Mesenchymal stem cell (in vitro differentiated cells and primary cell): ENCODE data around the gene SNX27.

Experiments
- DNase-seq: peaks from one replicate; pipeline ENCODE4 v3.0.0-alpha.2; 2013
- H2AFZ ChIP-seq: one replicate; pipeline ENCODE4 v1.6.1; 2013; ENCODE audit warnings: low read depth, mild to moderate bottlenecking, control low read depth, inconsistent platforms, low read length, moderate library complexity
- H2AK5ac ChIP-seq: 2 replicates; pipeline ENCODE4 v1.6.1; 2013; ENCODE audit warnings: low read length, moderate library complexity, mild to moderate bottlenecking, inconsistent platforms; ENCODE audit not compliant: severe bottlenecking
- H2BK120ac ChIP-seq: one replicate; pipeline ENCODE4 v1.6.1; 2013; ENCODE audit warnings: low read depth, mild to moderate bottlenecking, inconsistent platforms, low read length, moderate library complexity
- H2BK12ac ChIP-seq, 2 experiments: one replicate each; pipeline ENCODE4 v1.6.1; 2013; ENCODE audit warnings: inconsistent platforms in 2 of 2, low read length in 2 of 2, mild to moderate bottlenecking in 2 of 2, moderate library complexity in 2 of 2, control low read depth in 1 of 2
- H2BK15ac ChIP-seq: one replicate; pipeline ENCODE4 v1.6.1; 2013; ENCODE audit warnings: mild to moderate bottlenecking, low read depth, inconsistent platforms; ENCODE audit not compliant: poor library complexity, severe bottlenecking
- H2BK5ac ChIP-seq: 2 replicates; pipeline ENCODE4 v1.6.1; 2013; ENCODE audit warnings: low read depth, mild to moderate bottlenecking, low read length, control low read depth, inconsistent platforms; ENCODE audit not compliant: poor library complexity, severe bottlenecking
- H3K14ac ChIP-seq, 2 experiments: one replicate each; pipeline ENCODE4 v1.6.1; 2013; ENCODE audit warnings: inconsistent platforms in 2 of 2, low read length in 2 of 2, control low read depth in 1 of 2, mild to moderate bottlenecking in 1 of 2, moderate library complexity in 1 of 2
- H3K18ac ChIP-seq, 2 experiments: one replicate each; pipeline ENCODE4 v1.6.1; 2013; ENCODE audit warnings: inconsistent platforms in 2 of 2, low read length in 2 of 2, control low read depth in 1 of 2, low read depth in 1 of 2, mild to moderate bottlenecking in 1 of 2
- H3K23ac ChIP-seq, 2 experiments: one replicate each; pipeline ENCODE4 v1.6.1; 2013; ENCODE audit warnings: inconsistent platforms in 2 of 2, low read length in 2 of 2, mild to moderate bottlenecking in 2 of 2, moderate library complexity in 2 of 2, control low read depth in 1 of 2
- H3K27ac ChIP-seq: 2 replicates; pipeline ENCODE4 v1.5.1; 2013; ENCODE audit warnings: mild to moderate bottlenecking, moderate library complexity, low read length, control low read depth, inconsistent platforms; ENCODE audit not compliant: poor library complexity, severe bottlenecking
- H3K27me3 ChIP-seq, 2 experiments: 2 replicates each; pipeline versions ENCODE4 v1.6.1 to v1.7.0; 2013; ENCODE audit warnings: low read length in 2 of 2, mild to moderate bottlenecking in 2 of 2, moderate library complexity in 2 of 2, control low read depth in 1 of 2, inconsistent platforms in 1 of 2; ENCODE audit not compliant: control insufficient read depth in 1 of 2, insufficient read depth in 1 of 2
- H3K36me3 ChIP-seq, 2 experiments: 2 replicates each; pipeline versions ENCODE4 v1.6.1 to v1.7.0; 2013; ENCODE audit warnings: low read length in 2 of 2, control low read depth in 1 of 2, inconsistent platforms in 1 of 2, low read depth in 1 of 2, mild to moderate bottlenecking in 1 of 2; ENCODE audit not compliant: insufficient read depth in 2 of 2, control insufficient read depth in 1 of 2
- H3K4ac ChIP-seq, 2 experiments: one replicate each; pipeline ENCODE4 v1.6.1; 2013; ENCODE audit warnings: inconsistent platforms in 2 of 2, low read length in 2 of 2, mild to moderate bottlenecking in 2 of 2, moderate library complexity in 2 of 2, control low read depth in 1 of 2, low read depth in 1 of 2
- H3K4me1 ChIP-seq: 2 replicates; pipeline ENCODE4 v1.6.1; 2013; ENCODE audit warnings: low read depth, low read length, control low read depth; ENCODE audit not compliant: control insufficient read depth, insufficient read depth
- H3K4me2 ChIP-seq: 2 replicates; pipeline ENCODE4 v1.6.1; 2013; ENCODE audit warnings: low read length, mild to moderate bottlenecking, inconsistent platforms; ENCODE audit not compliant: poor library complexity, severe bottlenecking
- H3K4me3 ChIP-seq, 2 experiments: 2 replicates each; pipeline versions ENCODE4 v1.5.1 to v1.7.0; 2013; ENCODE audit warnings: low read length in 2 of 2, mild to moderate bottlenecking in 2 of 2, control low read depth in 1 of 2, low read depth in 1 of 2; ENCODE audit not compliant: insufficient read depth in 1 of 2
- H3K79me1 ChIP-seq: replicated peaks from 2 replicates; pipeline ENCODE4 v1.6.1; 2013; ENCODE audit warnings: mild to moderate bottlenecking, control low read depth, low read length, inconsistent platforms; ENCODE audit not compliant: poor library complexity, severe bottlenecking
- H3K9ac ChIP-seq: 2 replicates; pipeline ENCODE4 v1.7.0; 2013; ENCODE audit warnings: mild to moderate bottlenecking, low read length, moderate library complexity
- H3K9me3 ChIP-seq: 2 replicates; pipeline ENCODE4 v1.7.0; 2013; ENCODE audit warnings: mild to moderate bottlenecking, low read length; ENCODE audit not compliant: control insufficient read depth
- H4K8ac ChIP-seq: one replicate; pipeline ENCODE4 v1.6.1; 2013; ENCODE audit warnings: inconsistent platforms, mild to moderate bottlenecking, low read length, moderate library complexity
- H4K91ac ChIP-seq: one replicate; pipeline ENCODE4 v1.6.1; 2013; ENCODE audit warnings: mild to moderate bottlenecking, low read length, inconsistent platforms
- WGBS: methylation state at CpG from one replicate; pipeline ENCODE4 v1.1.7; 2013; ENCODE audit warnings: mixed read lengths; 5-methylcytosine and 5-hydroxymethylcytosine counted together

SNX27 gene

DNA sequence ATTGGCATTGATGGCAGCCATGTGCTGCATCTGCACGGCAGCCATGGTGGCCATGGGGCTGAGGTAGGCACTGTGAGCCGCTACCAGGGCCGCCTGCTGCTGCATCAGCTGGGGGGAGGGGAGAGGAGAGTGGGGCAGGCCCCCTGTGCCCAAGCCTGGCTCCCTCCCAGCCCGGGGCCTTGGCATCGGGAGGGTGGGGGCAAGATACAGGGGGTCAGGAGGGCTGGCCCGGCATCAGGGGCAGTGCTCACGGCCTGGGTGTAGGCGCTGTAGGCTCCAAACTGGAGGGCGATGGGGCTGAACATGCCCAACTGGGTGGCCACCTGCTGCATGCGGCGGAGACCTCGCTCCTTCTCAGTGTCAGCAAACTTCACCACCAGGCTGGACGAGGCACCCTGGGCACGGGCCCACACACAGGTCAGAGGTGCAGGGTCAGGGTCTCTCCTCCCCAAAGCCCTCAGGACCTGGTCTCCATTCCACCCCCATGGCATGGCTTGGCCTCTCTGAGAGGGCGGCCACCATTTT is 95.8 kb downstream of the SNX27 start:
- WGBS, result 92% methylated on average over 14 of the region's 15 CpGs
- Histone ChIP-seq H3K79me1 (no peaks in the 10 kb centered on the region), H2BK12ac (no peak overlapping the region), H3K9me3 (no peaks in the 10 kb centered on the region), H3K9ac (no peak overlapping the region), H3K14ac (no peak overlapping the region), H4K8ac (no peak overlapping the region), H3K4me3 (no peak overlapping the region), H3K4me1 (peaks cover 2% of the 10 kb centered on the region), H2BK120ac (no peak overlapping the region), H3K23ac (no peak overlapping the region), H3K4ac (no peak overlapping the region), H3K18ac (no peak overlapping the region), H2BK5ac (no peak overlapping the region), H3K36me3 (peaks cover 0 to 4% of the 10 kb centered on the region in 2 experiments), H3K27me3 (peaks cover 16 to 47% of the 10 kb centered on the region in 2 experiments), H2BK15ac (no peak overlapping the region), H4K91ac (no peak overlapping the region), H3K4me2 (no peak overlapping the region), H2AK5ac (no peak overlapping the region), H3K27ac (no peak overlapping the region), H2AFZ (no peak overlapping the region)
- DNase-seq, result no peak

DNA sequence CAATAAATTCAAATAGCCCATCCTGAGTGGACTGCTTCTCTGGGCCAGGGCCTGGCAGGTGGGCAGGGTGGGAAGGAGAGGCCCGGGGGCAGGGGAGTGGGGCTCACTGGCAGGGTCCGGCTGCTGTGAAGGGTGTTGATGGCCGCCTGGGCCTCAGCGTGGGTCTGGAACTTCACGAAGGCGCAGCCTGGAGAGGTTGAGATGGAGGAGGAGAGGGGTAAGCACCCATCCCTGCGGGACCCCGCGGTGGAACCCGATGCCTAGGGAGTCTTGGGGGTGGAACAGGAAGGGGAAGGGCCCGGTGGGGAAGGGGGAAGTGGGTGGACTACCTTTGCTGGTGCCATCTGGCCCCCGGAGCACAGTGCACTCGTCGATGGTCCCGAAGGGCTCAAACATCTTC is 97.0 kb downstream of the SNX27 start:
- no peak overlapping the region for H2BK5ac ChIP-seq
- no peak overlapping the region for H3K23ac ChIP-seq
- no peak overlapping the region for H4K8ac ChIP-seq
- H3K9ac ChIP-seq, result no peak overlapping the region
- no peak overlapping the region for H3K27ac ChIP-seq
- H3K79me1 ChIP-seq, result no peaks in the 10 kb centered on the region
- no peak overlapping the region for H2AFZ ChIP-seq
- H3K4ac ChIP-seq, result no peak overlapping the region
- no peak overlapping the region for H3K4me2 ChIP-seq
- 79% methylated on average over 12 of the region's 15 CpGs for WGBS
- H3K9me3 ChIP-seq, result no peaks in the 10 kb centered on the region
- no peak overlapping the region for H2BK15ac ChIP-seq
- H3K4me1 ChIP-seq, result peaks cover 4% of the 10 kb centered on the region
- H2BK120ac ChIP-seq, result no peak overlapping the region
- H3K14ac ChIP-seq, result no peak overlapping the region
- peaks cover 27 to 60% of the 10 kb centered on the region in 2 experiments for H3K27me3 ChIP-seq
- H2BK12ac ChIP-seq, result no peak overlapping the region
- no peaks in the 10 kb centered on the region for H3K36me3 ChIP-seq
- no peak overlapping the region for H3K4me3 ChIP-seq
- no peak overlapping the region for H3K18ac ChIP-seq
- H2AK5ac ChIP-seq, result no peak overlapping the region
- DNase-seq, result no peak
- no peak overlapping the region for H4K91ac ChIP-seq

DNA sequence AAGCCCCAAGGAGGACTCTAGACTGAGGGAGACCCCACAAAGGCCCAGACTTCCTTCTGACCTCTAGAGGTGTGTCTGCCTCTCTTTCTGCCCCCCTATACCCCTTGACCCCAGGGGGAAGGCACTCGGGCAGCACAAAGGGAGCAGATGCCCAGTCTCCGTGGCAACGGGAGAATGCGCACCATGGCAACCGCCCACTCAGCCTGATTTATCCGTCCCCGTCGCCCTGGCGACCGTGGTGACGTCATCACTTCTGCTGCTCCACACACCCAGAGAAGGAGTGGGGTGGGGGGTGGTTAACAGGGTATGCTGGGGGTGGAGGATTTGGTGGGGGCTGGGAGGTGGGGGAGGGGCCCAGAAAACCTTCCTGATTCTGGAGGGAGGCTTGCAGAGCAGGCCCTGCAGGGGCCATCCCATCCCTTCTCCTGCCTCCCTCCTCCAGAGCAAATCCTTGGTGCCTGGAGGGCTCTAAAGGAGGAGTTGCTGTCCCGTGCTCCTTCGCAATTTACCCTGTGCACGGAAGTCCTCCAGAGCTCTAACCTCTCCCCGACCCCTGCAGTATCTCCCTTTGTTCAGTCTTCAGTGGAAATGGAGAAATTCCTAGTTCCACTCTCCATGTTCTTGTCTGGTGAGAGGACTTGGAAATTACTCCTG is 98.5 kb downstream of the SNX27 start:
- no peak overlapping the region for H3K9ac ChIP-seq
- no peaks in the 10 kb centered on the region for H3K9me3 ChIP-seq
- H2BK5ac ChIP-seq, result no peak overlapping the region
- no peak overlapping the region for H2BK120ac ChIP-seq
- no peak overlapping the region for H2AFZ ChIP-seq
- no peaks in the 10 kb centered on the region for H3K79me1 ChIP-seq
- DNase-seq, result peak; percentile 24
- H3K4me1 ChIP-seq, result peaks cover 4% of the 10 kb centered on the region
- no peak overlapping the region for H4K91ac ChIP-seq
- no peak overlapping the region for H3K4me3 ChIP-seq
- H3K4me2 ChIP-seq, result no peak overlapping the region
- H2BK15ac ChIP-seq, result no peak overlapping the region
- H3K23ac ChIP-seq, result no peak overlapping the region
- H2BK12ac ChIP-seq, result no peak overlapping the region
- no peak overlapping the region for H3K27ac ChIP-seq
- H3K4ac ChIP-seq, result no peak overlapping the region
- peaks cover 40 to 74% of the 10 kb centered on the region in 2 experiments for H3K27me3 ChIP-seq
- no peaks in the 10 kb centered on the region for H3K36me3 ChIP-seq
- H3K14ac ChIP-seq, result no peak overlapping the region
- no peak overlapping the region for H3K18ac ChIP-seq
- H4K8ac ChIP-seq, result no peak overlapping the region
- H2AK5ac ChIP-seq, result no peak overlapping the region
- 57% methylated on average over 2 of the region's 15 CpGs for WGBS

- Histone ChIP-seq H3K79me1 (no peaks in the 10 kb centered on the region), H2BK120ac (no peak overlapping the region), H3K27ac (no peak overlapping the region), H2AFZ (no peak overlapping the region), H4K91ac (no peak overlapping the region), H2AK5ac (no peak overlapping the region), H3K9me3 (no peaks in the 10 kb centered on the region), H2BK5ac (no peak overlapping the region), H3K27me3 (peaks cover 49 to 83% of the 10 kb centered on the region in 2 experiments), H3K4me3 (no peak overlapping the region), H2BK12ac (no peak overlapping the region), H3K4me1 (peaks cover 2% of the 10 kb centered on the region), H3K4me2 (no peak overlapping the region), H3K23ac (peak overlapping the region in 1 of 2 experiments; percentile 30), H3K4ac (no peak overlapping the region), H3K9ac (no peak overlapping the region), H3K18ac (no peak overlapping the region), H3K14ac (no peak overlapping the region), H3K36me3 (no peaks in the 10 kb centered on the region), H2BK15ac (no peak overlapping the region), H4K8ac (no peak overlapping the region)
- WGBS, result 86% methylated on average over 20 of the region's 21 CpGs
- DNase-seq, result no peak
Measured at GRCh38 chr1:151711044-151711800, 99.4 kb downstream of the SNX27 start.
